ENCODE data around the gene MT1G. TPM values are rescaled to one million over a fixed set of nuclear protein-coding genes. Genes with fewer than 3 reads are reported as not detected.

The MT1G gene
- total RNA-seq, 1 experiment from 2014 or later: 2.2 TPM

GRCh38 chr16:56617212-56618085, 50.4 kb downstream of the MT1G start:
- H3K27ac ChIP-seq (ENCODE audit: low read length): peak overlapping the region; percentile 93
- H3K4me3 ChIP-seq (ENCODE audit: low read depth in 2 of 2, low read length in 2 of 2): peak overlapping the region; percentile 51 to 76
- in situ Hi-C loops (cut with HindIII; ENCODE audit: low pct_unique_long_range_greater_than_20kb, low sequenced_read_pairs) (no loop called here), intact Hi-C loops (cut with micrococcal nuclease; ENCODE audit: unreplicated experiment) (no loop called here)
- H3K27me3 ChIP-seq (ENCODE audit: control insufficient read depth, insufficient read depth, low read length): no peaks in the 10 kb centered on the region
- DNase-seq (ENCODE audit: low read depth, low spot score): no peak
- BruUV-seq (replicated peaks): no TSS peak
- 0 out of 4 replicates have a peak, but pooled peaks of 1 of the 2 experiments have one; percentile 21 for TF ChIP-seq REST (IDR thresholded peaks at IDR 0.05; ENCODE audit: insufficient read depth in 1 of 2, low read depth in 2 of 2, low read length in 1 of 2)
- TF ChIP-seq POLR2AphosphoS5 (IDR thresholded peaks at IDR 0.05; ENCODE audit: low read depth, low read length): peak; percentile 63
- TF ChIP-seq TCF7L2 (IDR thresholded peaks at IDR 0.05; ENCODE audit: low read depth, low read length): no peak
- ChIA-PET CTCF (interaction anchor here (0.6 to 0.9 kb wide), 3 partner anchors 9 to 349 kb away, joined by 3 to 8 read pairs (median 5); partner anchors contain the start of gene MT2A), POLR2A (interaction anchor here (1.1 kb wide), 1 partner anchor 12 kb away, joined by 3 read pairs; no protein-coding TSS in a partner anchor)
- H3K4me1 ChIP-seq (ENCODE audit: control insufficient read depth, insufficient read depth, low read length): peaks cover 41% of the 10 kb centered on the region
- no peaks in the 10 kb centered on the region for H3K36me3 ChIP-seq (ENCODE audit: control insufficient read depth, insufficient read depth, low read length)
- ATAC-seq: peak; percentile 89
- H3K9me3 ChIP-seq (ENCODE audit: control insufficient read depth, insufficient read depth, low read depth, low read length): no peaks in the 10 kb centered on the region

Other genes with a start within 250 kb of the MT1G start
- 89.6 TPM for gene AMFR, start 242.5 kb downstream of the MT1G start, total RNA-seq (2021; ENCODE audit: unreplicated experiment)
- gene NUDT21, start 216.7 kb downstream of the MT1G start, total RNA-seq (2021; ENCODE audit: unreplicated experiment): 97.6 TPM
- gene OGFOD1, start 216.5 kb downstream of the MT1G start, total RNA-seq (2021; ENCODE audit: unreplicated experiment): 35.8 TPM
- gene BBS2, start 148.0 kb downstream of the MT1G start, total RNA-seq (2021; ENCODE audit: unreplicated experiment): 24.0 TPM
- gene MT4, start 103.0 kb downstream of the MT1G start, total RNA-seq (2021; ENCODE audit: unreplicated experiment): not detected
- not detected for gene MT3, start 78.5 kb downstream of the MT1G start, total RNA-seq (2021; ENCODE audit: unreplicated experiment)
- gene MT2A, start 59.5 kb downstream of the MT1G start, total RNA-seq (2021; ENCODE audit: unreplicated experiment): 673 TPM
- 170 TPM for gene MT1E, start 42.3 kb downstream of the MT1G start, total RNA-seq (2021; ENCODE audit: unreplicated experiment)
- 1.8 TPM for gene MT1M, start 35.4 kb downstream of the MT1G start, total RNA-seq (2021; ENCODE audit: unreplicated experiment)
- gene MT1A, start 29.4 kb downstream of the MT1G start, total RNA-seq (2021; ENCODE audit: unreplicated experiment): 52.1 TPM
- not detected for gene MT1B, start 16.2 kb downstream of the MT1G start, total RNA-seq (2021; ENCODE audit: unreplicated experiment)
- 2.1 TPM for gene MT1F, start 10.1 kb downstream of the MT1G start, total RNA-seq (2021; ENCODE audit: unreplicated experiment)
- gene MT1H, start 1.7 kb upstream of the MT1G start, total RNA-seq (2021; ENCODE audit: unreplicated experiment): not detected
- gene MT1X, start 14.4 kb upstream of the MT1G start, total RNA-seq (2021; ENCODE audit: unreplicated experiment): 25.9 TPM
- gene NUP93, start 62.1 kb upstream of the MT1G start, total RNA-seq (2021; ENCODE audit: unreplicated experiment): 88.5 TPM
- gene SLC12A3, start 197.1 kb upstream of the MT1G start, total RNA-seq (2021; ENCODE audit: unreplicated experiment): 0.15 TPM

Data from Panc1 (cell line).